C4-2B (cell line): Measurements from ENCODE around the gene NAV1.

Experiments
- H3K27ac ChIP-seq: fragments of 450-650 bp; 2 replicates; pipeline ENCODE4 v1.5.1; 2017
- CTCF ChIP-seq: fragments of 450-650 bp; conservative IDR thresholded peaks from 2 replicates; pipeline ENCODE4 v1.5.1; 2017; ENCODE audit warnings: mild to moderate bottlenecking
- ZFX ChIP-seq: fragments of 450-650 bp; IDR thresholded peaks from 2 replicates; pipeline ENCODE4 v1.6.1; 2017

The NAV1 gene

DNA sequence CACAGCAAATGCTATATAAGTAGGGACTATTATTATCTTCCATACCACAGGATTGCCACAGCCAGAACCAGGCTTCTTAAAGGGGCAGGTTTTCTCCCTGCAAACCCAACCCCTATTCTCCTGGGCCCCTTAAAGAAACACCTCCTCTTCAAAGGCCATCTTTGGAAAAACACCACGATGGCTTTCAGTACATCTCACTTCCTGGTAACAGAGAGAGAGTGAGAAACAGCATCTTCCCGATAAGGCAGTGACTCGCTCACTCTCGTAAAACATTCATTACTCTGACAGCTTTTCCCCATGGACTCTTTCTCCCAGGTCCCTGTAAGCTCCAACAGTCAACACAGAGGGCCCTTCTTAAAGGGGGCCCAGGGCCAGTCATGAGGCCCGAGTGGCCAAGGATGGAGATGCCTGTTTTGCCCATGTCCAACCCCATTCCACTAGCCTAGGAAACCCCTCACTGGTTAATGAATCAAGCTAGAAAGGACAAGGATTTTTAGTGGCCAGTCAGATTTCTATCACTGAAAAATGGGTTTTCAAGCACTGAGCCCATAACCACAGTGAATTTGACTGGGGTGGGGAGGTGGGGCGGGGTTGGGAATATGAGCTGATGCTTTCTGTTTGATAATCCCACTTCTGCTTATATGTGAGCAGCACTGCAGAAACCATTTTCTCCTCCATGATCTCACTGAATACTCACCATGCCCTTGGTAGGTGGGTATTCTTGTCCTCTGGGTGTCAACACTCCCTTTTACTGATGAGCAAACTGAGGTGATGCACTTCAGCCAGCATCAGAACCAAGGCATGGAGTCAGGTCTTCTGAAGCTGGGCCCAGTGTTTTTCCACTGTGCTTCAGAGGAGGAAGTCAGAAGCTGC is 3.6 kb upstream of the NAV1 start:
- H3K27ac ChIP-seq: no peak overlapping the region
- TF ChIP-seq ZFX (no peak), CTCF (no peak)

- no peak overlapping the region for H3K27ac ChIP-seq
These were observed 3.0 kb upstream of the NAV1 start for GRCh38 chr1:201535919-201536245.

GRCh38 chr1:201536558-201536957 is 2.4 kb upstream of the NAV1 start:
- no peak overlapping the region for H3K27ac ChIP-seq
- TF ChIP-seq CTCF (no peak), ZFX (no peak)

More at GRCh38 chr1:201535919-201536245, 3.0 kb upstream of the NAV1 start:
- TF ChIP-seq CTCF: no peak
- no peak for TF ChIP-seq ZFX

DNA sequence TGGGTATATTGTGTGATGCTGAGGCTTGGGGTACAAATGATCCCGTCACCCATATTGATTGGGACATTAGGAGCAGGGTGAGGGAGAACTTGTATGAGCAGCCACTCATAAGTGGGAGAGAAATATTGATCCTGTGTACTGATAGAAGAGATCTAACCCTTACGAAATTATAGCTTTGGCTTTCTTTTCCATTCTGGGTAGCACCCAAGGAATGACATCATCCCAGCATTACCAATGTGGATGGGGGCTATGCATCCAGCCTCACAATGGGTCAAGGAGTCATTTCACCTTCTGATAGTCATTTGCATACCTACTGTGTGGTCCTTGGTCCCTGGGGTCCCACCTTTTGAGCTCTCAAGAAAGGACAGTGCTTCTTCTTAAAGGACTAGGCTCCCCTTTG is 1.9 kb upstream of the NAV1 start:
- no peak overlapping the region for H3K27ac ChIP-seq
- no peak for TF ChIP-seq ZFX
- TF ChIP-seq CTCF: no peak

- H3K27ac ChIP-seq: no peak overlapping the region
- TF ChIP-seq CTCF (no peak), ZFX (no peak)
These were observed 1.5 kb upstream of the NAV1 start for GRCh38 chr1:201537467-201537866.

- H3K27ac ChIP-seq: no peak overlapping the region
- TF ChIP-seq CTCF: no peak
- no peak for TF ChIP-seq ZFX
These were observed 876 bp upstream of the NAV1 start for GRCh38 chr1:201537891-201538611.
